ENCODE results near the gene XPR1.

XPR1 gene

GRCh38 chr1:180892272-180892671, 260.4 kb downstream of the XPR1 start:
- no peak for TF ChIP-seq CTCF (IDR thresholded peaks at IDR 0.05; ENCODE audit: borderline replicate concordance, control extremely low read depth, extremely low read depth, insufficient read depth, missing control alignments)
- no peak for DNase-seq (ENCODE audit: low spot score)
- in situ Hi-C loops (cut with MboI; ENCODE audit: low sequenced_read_pairs, unreplicated experiment), result loop anchor here (25.0 kb wide), 1 partner anchor 520 kb away; no protein-coding TSS in a partner anchor

GRCh38 chr1:180892675-180893074, 260.9 kb downstream of the XPR1 start:
- in situ Hi-C loops (cut with MboI; ENCODE audit: low sequenced_read_pairs, unreplicated experiment), result loop anchor here (25.0 kb wide), 1 partner anchor 520 kb away; no protein-coding TSS in a partner anchor
- no peak for TF ChIP-seq CTCF (IDR thresholded peaks at IDR 0.05; ENCODE audit: borderline replicate concordance, control extremely low read depth, extremely low read depth, insufficient read depth, missing control alignments)
- DNase-seq (ENCODE audit: low spot score), result no peak

- no peak for DNase-seq (ENCODE audit: low spot score)
- no peak for TF ChIP-seq CTCF (IDR thresholded peaks at IDR 0.05; ENCODE audit: borderline replicate concordance, control extremely low read depth, extremely low read depth, insufficient read depth, missing control alignments)
- in situ Hi-C loops (cut with MboI; ENCODE audit: low sequenced_read_pairs, unreplicated experiment), result loop anchor here (25.0 kb wide), 1 partner anchor 519 kb away; no protein-coding TSS in a partner anchor
Observed at GRCh38 chr1:180893614-180894013, 261.8 kb downstream of the XPR1 start.

- no peak for TF ChIP-seq CTCF (IDR thresholded peaks at IDR 0.05; ENCODE audit: borderline replicate concordance, control extremely low read depth, extremely low read depth, insufficient read depth, missing control alignments)
- DNase-seq (ENCODE audit: low spot score), result no peak
- in situ Hi-C loops (cut with MboI; ENCODE audit: low sequenced_read_pairs, unreplicated experiment), result loop anchor here (25.0 kb wide), 1 partner anchor 516 kb away; no protein-coding TSS in a partner anchor
Observed at GRCh38 chr1:180896161-180896560, 264.3 kb downstream of the XPR1 start.

GRCh38 chr1:180898441-180899219, 266.8 kb downstream of the XPR1 start:
- no peak for DNase-seq (ENCODE audit: low spot score)
- in situ Hi-C loops (cut with MboI; ENCODE audit: low sequenced_read_pairs, unreplicated experiment), result loop anchor here (25.0 kb wide), 1 partner anchor 514 kb away; no protein-coding TSS in a partner anchor
- TF ChIP-seq CTCF (IDR thresholded peaks at IDR 0.05; ENCODE audit: borderline replicate concordance, control extremely low read depth, extremely low read depth, insufficient read depth, missing control alignments), result no peak

- no peak for DNase-seq (ENCODE audit: low spot score)
- in situ Hi-C loops (cut with MboI; ENCODE audit: low sequenced_read_pairs, unreplicated experiment), result loop anchor here (25.0 kb wide), 1 partner anchor 513 kb away; no protein-coding TSS in a partner anchor
- no peak for TF ChIP-seq CTCF (IDR thresholded peaks at IDR 0.05; ENCODE audit: borderline replicate concordance, control extremely low read depth, extremely low read depth, insufficient read depth, missing control alignments)
Observed at GRCh38 chr1:180899262-180899661, 267.4 kb downstream of the XPR1 start.
